HG03457 (cell line): ENCODE measurements around the gene SH2B3.

ENCODE experiments used
- ATAC-seq: cut with Tn5 transposase; IDR thresholded peaks from one replicate; pipeline ENCODE4 v1.9.1; 2021; ENCODE audit warnings: moderate number of reproducible peaks; ENCODE audit not compliant: unreplicated experiment

SH2B3 gene

GRCh38 chr12:111408686-111409402, 3.1 kb downstream of the SH2B3 start:
- no peak for ATAC-seq

DNA sequence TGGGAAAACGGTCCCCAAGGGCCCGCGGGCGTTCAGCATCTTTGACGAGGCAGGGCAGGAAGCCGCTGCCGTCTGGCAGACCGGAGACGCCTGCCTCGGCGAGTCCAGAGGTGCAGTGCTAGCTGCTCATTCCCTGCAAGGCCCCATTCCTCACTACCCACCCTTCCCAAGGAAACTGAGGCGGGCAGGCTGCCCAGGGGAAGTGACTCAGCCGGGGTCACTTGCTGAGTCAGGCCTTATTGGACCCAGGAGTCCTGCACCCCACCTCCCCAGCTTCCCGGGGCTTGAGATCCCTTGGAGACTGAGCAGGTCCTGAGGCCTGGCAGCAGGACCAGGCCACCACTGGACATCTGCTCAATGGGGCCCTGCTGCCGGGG, 3.7 kb downstream of the SH2B3 start:
- ATAC-seq: no peak

DNA sequence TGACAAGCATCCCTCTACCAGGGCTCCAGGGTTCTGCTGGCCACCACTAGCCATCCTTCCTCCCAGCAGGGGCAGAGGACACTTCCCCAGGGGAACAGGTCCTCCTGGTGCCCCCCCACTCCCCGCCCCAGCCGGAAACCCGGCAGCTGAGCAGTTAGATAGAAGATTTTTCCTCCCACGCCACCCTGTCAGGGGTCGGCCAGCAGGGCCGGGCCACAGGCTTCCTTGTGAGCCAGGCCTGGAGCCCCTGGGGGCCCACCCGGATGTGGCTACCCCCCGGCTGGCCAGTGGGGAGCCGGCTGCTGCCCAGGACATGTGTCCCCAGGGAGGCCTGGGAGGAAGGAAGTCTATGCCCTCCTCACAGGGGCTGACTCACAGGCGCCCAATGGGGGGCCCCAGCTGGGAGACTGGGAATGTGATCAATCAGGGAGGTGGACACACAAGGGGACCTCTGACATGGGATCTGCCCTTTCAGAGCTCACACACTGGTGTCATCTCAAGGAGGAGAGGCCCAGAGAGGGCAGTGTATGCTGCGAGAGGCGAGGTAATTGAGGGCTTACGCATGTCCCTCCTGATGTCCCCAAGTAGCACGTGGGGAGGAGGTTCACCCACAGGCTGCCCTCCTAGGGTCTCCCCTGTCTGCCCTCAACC, 4.2 kb downstream of the SH2B3 start:
- ATAC-seq: no peak

DNA sequence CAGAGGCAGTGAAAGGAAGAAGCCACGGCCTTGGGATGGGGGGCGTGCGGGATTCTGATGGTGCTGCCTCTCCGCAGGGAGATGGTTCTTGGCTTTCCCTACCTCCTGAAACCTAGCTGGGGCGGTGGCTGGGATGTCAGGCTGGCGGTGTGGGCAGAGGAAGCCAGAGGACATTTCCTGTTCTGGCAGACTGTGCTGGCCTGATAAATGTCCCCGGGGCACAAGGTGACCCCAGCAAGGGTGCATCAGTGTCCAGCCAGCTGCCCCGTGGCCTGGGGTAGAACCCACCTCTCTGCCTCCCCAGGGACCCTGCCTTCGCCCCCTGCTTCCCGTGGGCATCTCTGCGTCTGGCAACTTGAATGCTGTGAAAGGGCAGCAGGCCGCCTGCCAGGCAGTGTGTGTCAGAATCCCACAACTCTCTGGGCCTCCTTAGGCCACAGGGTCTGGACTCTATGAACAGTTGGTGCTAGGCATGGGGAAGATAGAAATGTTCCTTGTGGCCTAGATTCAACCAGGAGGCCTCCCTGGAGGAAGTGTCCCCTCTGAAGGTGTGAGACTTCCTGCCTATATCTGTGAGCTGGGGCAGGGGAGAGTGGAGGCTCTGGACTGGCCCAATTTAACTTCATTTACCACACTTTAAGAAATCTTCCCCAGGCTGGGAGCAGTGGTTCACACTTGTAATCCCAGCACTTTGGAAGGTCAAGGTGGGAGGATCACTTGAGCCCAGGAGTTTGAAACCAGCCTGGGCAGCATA, 4.9 kb downstream of the SH2B3 start:
- ATAC-seq: no peak

- no peak for ATAC-seq
These were observed 5.6 kb downstream of the SH2B3 start for GRCh38 chr12:111411185-111411764.

GRCh38 chr12:111412007-111412829, 6.5 kb downstream of the SH2B3 start:
- ATAC-seq: no peak

DNA sequence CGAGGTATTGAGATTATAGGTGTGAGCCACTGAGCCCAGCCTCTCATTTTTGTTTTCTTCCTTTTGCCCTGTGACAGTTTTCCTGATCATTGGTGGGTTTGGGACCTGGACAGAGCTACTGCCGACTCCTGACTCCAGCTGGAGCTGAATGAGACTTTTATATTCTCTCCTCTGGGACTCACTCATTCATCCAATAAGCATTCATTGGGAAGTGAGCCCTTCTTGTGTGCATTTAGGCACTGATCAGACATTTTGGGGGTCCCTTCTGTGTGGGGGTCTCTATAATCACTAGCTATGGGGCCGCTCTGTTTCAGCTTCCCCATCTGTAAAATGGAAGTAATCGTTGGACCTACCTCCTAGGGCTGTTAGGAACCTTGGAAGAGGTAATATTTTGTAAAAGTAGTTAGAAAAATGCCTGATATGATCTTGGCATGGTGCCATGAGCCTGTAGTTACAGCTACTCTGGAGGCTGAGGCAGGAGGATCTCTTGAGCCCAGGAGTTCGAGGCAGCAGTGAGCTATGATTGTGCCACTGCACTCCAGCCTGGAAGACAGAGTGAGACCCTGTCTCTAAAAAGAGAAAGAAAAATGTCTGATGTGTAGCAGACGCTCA, 7.2 kb downstream of the SH2B3 start:
- ATAC-seq: no peak

- ATAC-seq: no peak
These were observed 7.8 kb downstream of the SH2B3 start for GRCh38 chr12:111413442-111414086.

- ATAC-seq: no peak
These were observed 9.1 kb downstream of the SH2B3 start for GRCh38 chr12:111414711-111415252.

- ATAC-seq: no peak
These were observed 11.6 kb downstream of the SH2B3 start for GRCh38 chr12:111417290-111417689.

GRCh38 chr12:111417784-111418593, 12.3 kb downstream of the SH2B3 start:
- ATAC-seq: no peak

- no peak for ATAC-seq
These were observed 12.8 kb downstream of the SH2B3 start for GRCh38 chr12:111418594-111418880.

DNA sequence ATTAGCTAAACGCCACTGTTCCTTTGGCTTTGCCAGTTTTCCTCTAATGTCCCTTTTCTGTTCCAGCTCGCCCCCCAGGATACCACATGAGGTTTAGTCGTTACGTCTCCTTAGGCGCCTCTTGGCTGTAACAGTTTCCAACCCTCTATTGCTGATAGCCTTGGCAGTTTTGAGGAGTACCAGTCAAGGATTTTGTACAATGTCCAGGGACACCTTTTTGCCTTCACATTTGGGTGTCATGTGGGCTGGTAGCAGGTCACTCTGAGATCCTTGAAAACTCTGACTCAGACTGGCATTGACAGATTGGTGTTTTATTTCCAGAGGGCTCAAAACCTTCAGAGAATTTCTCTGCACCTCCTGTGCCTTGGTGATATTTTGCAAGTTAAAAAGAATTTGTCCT, 14.1 kb downstream of the SH2B3 start:
- ATAC-seq: no peak

- no peak for ATAC-seq
These were observed 14.8 kb downstream of the SH2B3 start for GRCh38 chr12:111420494-111420893.

DNA sequence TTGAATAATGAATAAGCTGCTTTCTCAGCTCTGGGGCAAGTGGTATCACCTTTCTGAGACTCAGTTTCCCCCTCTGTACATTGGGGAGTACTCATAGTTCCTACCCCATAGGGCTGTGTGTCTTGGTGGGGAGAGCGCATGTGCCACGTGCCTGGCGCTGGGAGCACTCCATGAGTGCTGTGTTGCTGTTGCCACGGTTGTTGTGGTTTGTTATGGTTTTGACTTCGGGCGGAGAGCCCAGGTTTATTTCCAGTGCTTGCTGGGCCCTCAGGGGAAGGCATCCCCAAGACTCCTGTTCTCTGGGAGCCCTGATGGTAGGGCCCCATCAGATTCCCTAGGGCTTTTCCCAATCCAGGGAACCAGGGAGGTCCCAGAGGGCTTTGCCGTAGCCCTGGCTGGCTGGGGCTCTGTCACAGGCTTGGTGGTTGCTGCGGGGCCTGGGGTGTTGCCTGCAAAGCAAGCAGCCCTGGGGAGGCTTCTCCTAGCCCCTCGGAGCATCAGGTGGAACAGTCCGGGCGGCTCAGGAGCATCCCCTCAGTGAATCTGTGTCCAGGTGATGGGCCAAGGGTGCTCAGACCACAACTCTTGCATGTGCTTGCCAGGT, 18.6 kb downstream of the SH2B3 start:
- ATAC-seq: no peak

GRCh38 chr12:111424793-111425251, 19.1 kb downstream of the SH2B3 start:
- no peak for ATAC-seq

DNA sequence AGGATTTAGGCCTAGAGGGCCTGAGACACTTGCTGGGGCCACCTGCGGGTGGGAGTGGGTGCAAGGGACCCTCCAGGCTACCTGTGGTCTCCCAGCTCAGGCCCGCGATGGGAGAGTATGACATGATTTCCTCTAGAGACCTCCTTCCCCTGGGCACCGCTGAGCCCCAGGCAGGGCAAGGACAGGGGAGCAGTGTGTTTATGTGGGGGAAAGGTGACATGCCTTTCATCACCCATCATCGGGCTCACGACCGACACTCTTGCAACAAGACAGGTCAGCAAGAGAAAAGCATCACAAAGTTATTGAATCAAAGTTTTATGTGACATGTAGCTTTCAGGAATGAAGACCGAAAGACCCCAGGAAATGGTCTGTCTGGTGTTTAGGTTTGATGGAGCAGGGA, 19.9 kb downstream of the SH2B3 start:
- no peak for ATAC-seq

DNA sequence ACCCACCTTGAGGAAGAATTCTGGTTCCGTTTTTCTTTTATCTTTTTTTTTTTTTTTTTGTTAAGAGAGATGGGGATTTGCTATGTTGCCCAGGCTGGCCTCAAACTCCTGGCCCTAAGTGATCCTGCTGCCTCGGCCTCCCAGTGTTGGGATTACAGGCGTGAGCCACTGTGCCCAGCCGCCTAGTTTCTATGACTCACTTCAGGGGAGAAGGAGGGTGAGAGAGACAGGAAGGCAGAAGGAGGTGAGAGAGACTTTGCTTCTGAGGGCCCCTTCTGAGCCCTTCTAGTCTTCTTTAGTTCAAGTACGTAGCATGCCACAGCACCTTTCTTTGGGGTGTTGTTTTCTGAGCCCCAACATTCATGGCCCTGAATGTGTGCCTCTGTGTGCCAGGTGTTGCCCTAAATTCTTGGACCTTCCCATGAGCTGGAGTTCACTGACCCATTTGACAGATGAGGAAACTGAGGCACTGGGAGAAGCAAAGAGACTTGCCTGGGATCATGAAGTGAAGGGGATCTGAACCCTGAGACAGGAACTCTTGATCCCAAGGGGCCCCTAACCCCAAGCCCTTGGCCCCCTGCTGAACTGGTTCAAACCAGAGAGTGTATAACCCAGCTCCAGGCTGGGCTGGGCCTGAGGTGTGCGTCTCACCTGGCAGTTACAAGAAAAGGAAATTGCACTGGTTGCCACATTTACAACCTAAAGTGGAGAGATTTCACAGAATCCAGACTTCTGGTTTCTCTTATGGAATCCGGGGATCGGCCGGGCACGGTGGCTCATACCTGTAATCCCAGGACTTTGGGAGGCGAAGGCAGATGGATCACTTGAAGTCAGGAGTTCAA, 20.8 kb downstream of the SH2B3 start:
- no peak for ATAC-seq
